ENCODE data around the gene IKZF2.

The IKZF2 gene

DNA sequence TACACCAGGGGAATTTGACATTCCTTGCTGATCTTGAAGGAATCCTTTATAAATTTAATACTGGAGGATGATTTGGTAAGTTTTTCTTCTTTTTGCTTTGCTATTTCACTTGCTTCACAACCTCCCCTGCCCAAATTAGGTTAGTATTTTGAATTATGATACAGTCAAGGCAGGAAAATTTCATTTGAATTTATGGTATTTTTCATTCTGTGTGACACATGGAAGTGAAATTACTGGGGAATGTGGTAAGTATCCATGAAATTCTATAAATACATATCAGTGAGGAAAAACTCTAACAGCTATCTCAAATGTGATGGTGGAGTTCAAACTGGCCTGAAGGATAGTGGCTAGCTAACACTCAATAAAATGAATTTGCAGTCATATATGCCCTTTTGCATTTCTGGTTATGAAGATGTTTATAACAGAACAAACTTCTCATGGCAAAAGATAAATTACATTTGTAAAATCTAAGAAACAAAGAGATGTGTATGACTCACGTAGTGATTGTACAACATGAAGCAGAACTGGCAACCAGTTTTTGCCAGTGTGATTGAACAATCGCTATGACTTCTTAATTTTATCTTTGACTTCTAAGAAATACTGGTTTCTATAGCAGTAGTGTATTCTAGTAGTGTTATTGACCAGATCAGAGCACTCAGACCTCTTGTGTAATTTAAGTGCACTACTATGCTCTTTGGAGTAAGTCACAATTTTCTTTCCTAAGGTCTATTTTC lies 152.6 kb downstream of the IKZF2 start:
- no peak for DNase-seq (ENCODE audit: low read depth)

DNA sequence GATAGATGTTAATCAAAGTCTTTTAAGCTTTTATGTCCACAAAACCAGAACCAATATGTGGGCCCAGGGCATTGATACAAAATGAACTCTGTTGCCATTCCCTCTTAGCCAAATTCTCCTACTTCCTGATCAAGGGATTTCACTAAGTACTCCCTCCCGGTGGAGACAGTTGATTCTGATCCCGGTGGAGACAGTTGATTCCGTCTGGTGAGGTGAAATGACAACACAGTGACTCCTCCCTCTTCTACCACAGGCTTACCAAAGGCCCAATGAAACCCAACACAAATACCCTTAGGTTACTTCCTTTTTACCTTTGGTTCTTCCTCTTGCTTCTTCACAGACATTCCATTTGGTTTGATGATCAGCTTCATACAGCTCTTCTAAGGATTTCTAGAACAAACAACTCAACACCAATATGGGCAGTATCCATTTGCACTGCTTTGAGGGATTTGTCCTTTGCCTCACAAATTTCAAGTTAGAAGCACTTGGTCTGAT lies 153.8 kb downstream of the IKZF2 start:
- DNase-seq (ENCODE audit: low read depth): no peak

DNA sequence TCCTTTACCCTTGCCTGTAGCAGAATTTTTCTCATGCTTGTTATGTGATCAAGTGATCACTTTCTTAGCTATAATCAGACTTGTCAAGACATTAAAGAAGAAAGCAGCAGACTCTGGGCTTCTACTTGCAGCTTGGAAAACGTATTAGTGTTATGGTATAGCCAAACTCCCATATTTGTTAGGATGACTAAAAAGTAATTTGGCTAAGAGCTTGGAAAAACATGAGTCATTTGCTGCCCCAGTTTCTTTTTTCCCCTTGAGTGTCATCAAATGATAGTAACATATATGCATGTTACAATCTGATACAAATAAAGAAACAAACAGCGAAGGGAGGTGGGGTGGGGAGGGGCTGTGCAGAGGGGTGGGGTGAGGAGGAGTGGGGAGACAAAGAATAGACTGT lies 155.5 kb downstream of the IKZF2 start:
- peak; percentile 56 for DNase-seq (ENCODE audit: low read depth)

DNA sequence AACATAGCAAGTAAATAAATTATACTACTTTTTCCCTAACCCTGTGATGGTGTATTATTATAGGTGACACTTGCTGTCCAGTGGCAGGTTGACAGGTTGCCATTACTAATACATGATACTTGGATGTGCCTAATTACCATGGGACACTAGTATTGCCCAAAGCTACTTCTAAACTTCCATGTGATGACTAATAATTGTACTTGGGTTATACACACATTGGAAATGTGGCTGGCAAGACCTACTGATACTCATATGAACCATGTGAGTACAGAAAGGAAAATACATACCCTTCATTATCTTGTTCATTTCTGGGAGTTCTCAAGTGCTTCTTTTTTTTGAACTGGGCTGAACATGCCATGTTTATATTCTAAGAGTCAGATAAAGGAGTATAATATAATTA lies 156.4 kb downstream of the IKZF2 start:
- DNase-seq (ENCODE audit: low read depth): peak; percentile 41

DNA sequence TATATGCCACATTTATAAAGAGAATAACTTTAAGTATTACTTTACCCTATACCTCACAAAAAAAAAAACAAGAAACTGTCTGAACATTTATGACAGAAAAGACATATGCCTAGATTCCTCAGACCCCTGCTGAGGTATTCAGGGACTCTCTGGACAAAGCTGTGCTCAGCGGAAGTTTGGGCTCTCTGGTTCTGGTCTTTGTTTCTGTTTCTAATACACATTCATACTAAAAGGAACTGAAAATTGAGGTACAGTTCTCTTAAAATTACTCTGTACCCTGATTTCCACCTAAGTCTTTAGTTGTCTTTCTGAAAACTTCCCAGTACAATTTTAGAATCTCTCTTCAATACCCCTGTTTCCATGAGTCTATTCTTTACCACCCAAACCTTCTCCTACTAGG lies 160.3 kb downstream of the IKZF2 start:
- no peak for DNase-seq (ENCODE audit: low read depth)

DNA sequence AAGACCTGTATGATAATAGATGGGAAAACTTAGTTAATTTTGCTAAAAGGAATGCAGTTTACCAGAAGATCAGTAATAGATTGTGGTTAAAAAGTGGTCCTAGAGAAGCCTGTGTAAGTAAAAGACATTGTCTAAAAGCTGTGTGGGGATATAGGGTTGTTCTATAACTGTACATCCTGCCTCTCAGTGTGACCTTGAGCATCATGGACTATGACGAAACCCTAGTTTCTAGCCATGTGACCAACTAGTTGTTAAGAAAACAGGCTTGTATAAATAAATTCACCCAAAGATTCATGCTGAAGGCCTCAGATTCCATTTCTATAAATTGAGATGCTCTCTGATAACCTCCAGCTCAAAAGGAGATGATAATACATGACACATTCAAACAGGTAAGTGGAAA lies 160.7 kb downstream of the IKZF2 start:
- DNase-seq (ENCODE audit: low read depth): no peak

DNA sequence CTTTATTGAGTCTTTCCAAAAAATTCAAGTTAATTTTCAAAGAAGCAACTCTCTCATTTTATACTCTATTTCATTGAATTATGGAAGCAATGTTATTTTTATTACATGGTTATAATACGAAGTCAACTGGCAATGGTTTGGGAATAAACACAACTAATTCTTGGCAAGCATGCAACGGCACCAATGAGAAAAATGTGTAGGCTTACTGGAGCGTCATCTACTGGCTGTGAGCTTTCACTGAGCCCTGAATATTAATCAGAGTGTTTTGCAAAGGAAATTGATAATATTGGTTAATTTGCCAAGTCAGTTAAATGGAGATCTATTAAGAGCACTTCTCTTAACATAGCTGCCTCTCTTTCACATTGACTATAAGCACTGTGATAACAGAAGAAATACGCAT lies 163.9 kb downstream of the IKZF2 start:
- DNase-seq (ENCODE audit: low read depth): no peak

DNA sequence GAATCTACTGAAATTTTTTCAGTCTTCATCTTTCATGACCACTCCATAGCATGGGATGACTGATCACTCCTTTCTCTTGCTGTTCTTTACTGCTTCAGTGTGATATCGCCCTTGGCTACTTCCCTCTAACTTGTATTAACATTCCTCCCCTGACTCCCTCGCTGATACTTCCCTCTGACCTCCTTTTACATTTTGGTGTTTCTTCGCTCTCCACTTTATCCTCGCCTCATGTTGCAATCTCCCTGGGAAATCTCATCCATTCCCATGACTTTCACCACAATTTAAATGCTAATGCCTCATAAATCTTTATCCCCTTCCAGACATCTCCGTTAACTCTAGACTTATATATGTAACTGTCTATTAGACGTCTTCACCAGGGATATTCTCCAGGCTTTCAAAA lies 167.3 kb downstream of the IKZF2 start:
- DNase-seq (ENCODE audit: low read depth): no peak

DNA sequence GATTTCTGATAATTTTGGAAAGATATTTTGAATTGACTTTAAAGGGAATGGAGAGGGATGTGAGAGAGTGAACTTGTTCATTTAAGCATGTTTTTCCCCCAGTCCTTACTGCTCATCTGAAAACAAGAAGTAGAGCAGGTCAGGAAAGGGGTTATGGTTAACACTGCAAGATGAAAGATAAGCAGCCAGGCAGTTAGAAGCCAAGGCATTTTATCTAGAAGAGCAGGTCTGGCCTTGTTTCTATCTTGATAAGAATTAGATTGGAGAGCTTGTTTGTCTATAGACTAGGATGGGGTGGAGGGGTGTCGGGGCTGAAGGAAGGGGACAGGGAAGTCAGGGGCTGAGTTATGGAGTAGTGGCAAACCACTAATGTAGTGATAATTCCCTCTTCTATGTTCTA lies 171.6 kb downstream of the IKZF2 start:
- DNase-seq (ENCODE audit: low read depth): no peak

DNA sequence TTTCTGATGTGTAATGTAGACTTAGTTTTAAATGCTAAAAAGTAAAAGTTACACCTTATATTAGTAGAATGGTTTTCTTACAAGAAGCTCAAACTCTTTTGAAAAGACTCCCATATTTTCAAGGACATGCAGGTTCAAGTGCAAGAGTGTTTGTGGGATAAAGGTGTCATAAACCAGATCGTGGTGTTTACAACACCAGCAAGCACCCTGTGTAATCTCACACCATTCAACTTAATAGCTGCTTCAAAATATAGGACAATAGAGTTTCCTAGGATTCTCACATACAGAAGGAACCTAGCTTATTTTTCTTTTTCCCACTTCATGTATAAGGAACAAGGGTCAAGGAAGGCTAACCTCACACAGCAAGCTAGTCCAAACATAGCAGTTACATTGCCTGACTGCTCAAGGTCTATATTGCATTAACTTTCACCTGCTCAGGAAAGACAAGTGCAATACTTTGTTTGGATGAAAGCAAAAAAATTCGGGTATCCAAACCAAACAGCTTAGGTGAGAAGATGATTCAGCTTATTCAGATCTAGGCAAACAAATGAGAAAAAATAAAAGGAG lies 172.3 kb downstream of the IKZF2 start:
- no peak for DNase-seq (ENCODE audit: low read depth)

DNA sequence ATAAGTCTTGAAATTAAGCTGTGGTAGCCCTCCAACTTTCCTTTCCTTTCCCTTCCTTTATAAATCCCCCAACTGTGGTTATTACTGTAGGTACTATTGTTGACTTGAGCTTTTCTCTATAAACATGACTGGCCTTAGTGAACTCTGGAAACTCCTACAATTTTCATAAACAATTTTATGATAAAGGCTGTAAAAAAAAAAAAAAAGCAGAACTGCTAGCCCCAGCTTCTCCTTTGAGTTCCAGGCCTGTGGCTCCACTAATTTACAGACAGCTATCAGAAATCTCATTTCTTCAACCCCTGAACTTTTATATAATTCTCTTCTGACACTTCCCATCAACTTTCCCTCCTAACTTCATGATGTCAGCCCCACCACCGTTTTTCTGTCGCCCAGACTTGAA lies 174.3 kb downstream of the IKZF2 start:
- no peak for DNase-seq (ENCODE audit: low read depth)

DNA sequence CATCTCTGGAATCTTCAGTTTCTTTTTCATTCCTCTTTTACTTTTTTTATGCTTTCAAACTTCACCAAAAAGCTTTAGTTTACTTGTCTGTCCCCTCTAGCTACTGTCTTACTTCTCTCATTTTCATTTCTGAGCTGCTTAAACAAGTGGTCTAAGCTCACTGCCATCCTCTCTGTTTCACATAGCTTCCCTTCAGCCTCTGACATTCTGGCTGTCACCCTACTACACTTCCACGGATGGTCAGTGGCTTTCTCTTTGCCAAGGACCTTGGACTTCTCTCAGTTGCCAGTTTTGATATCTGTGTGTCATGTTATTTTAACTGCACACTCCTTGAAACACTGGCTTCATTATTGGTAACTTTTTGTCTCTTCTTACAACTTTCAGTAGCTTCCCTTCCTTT lies 176.1 kb downstream of the IKZF2 start:
- no peak for DNase-seq (ENCODE audit: low read depth)

DNA sequence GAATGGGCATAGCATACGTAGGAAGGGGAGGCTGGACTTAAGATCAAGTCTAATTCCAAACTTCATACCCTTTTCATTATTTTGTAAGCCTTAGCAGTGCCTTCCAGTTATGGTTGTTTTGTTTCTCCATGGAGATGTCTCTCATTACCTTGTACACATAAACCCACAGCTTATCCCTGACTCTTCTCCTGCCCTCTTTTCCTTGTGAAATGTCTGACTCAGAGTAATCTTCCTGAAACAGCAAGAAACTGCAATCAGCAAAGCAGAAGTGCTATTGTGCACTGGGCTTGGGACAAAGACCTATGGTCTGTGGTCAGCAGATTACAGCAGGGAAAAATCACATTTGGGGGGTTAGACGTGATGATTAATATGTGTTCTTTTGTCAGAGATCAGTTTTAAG lies 176.7 kb downstream of the IKZF2 start:
- peak; percentile 82 for DNase-seq (ENCODE audit: low read depth)

DNA sequence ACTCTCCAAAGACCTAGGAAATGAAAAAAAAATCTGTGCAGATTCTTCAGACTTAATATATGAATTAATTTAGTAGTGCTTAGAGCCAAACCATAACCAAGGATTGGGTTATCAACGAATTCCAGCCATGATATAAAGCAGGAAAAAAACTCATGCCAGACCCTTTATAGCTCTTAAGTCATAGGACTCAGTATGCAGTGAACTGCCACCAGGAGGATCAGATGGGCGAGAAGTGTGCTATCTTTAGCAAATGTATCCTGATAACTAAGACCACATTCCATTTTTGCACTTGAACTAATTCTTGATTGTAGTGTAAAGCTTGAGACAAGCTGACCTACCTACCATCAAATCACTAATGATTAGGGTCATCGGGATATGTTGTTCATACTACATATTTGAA lies 178.1 kb downstream of the IKZF2 start:
- DNase-seq (ENCODE audit: low read depth): no peak

DNA sequence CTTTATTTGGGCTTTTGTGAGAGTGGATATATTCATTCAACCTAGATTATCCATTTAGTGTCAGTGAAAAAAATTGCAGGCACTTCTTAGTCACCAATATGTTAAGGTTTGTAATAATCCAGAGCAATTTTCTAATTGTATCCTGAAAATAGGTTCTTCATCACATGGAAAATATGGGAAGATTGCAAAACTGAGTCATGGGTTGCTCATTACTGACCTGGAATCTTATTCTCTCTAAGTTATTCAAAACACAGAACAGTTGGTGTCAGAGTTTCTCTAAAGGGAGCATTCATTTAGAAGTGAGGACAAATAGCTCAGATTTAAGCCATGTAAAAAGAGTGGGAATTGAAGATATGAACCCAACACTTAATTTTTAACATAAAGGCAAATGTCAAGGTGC lies 181.3 kb downstream of the IKZF2 start:
- peak; percentile 46 for DNase-seq (ENCODE audit: low read depth)

DNA sequence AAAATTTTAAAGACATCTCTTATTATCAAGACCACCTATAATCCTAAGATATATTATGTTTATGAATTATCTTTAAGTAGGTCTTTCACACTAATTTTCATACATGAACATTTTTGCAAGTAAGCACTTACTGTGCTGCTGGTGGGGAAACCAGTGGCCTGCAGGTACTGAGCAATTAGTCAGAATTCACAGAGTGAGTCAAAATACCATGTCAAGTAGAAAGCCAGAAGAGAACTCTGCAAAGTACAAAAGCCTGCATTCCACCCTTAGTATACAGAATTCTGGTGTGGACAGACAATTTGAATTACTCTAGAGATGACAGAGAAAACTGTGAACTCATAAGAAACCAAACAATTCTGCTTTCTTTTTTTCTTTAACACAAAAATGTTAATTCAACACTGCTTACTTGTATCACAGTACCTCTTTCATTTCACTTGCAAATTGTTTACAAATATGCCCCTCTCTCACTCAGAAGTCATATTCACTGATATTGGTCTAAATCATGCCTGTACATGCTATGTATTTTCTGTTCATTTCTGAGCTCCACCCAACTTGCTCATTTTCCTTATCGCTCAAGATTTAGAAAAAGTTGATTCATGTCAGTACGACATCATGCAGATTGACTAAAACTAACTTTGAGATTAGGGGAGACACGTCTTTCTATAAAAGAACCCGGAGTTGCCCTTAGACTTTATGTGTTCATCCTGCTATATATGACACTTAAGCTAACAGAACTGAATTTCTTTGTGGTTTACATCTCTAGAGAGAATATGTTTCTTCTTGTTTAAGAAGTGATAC lies 182.9 kb downstream of the IKZF2 start:
- no peak for DNase-seq (ENCODE audit: low read depth)

DNA sequence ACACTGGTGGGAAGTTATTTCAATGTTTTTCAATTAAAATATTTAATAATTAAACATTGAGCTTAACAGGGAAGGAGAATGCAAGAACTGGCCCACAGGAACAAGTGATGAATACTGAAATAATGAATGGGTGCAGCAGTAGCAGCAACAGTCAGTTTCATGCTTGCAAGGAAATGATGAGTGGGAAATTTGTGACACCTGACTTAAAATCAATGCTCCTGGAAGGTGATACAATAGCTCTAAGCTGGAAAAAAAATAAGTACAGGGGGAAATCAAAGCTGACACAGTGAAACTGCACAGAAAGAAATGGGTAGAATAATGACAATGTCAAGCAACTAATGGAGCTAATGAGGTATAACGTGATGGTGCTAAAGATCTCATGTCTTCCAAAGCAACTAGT lies 184.5 kb downstream of the IKZF2 start:
- DNase-seq (ENCODE audit: low read depth): no peak

DNA sequence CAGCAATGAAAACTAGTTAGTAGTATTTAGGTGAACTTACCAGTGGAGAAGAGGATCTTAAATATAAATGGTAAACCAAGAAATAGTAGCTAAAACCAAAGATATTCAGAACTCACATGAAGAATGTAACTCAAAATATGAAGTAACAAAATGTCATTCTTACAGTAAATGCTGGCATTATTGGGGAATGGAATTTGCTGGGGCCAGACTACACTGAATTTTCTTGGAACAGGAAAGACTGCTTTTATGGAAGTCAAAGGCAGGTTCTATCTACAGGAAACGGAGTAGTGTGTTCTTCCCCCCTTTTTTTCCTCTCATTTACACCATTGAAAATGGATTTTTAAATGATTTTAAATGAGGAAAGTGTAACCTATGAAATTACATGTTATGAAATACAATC lies 188.7 kb downstream of the IKZF2 start:
- DNase-seq (ENCODE audit: low read depth): no peak

DNA sequence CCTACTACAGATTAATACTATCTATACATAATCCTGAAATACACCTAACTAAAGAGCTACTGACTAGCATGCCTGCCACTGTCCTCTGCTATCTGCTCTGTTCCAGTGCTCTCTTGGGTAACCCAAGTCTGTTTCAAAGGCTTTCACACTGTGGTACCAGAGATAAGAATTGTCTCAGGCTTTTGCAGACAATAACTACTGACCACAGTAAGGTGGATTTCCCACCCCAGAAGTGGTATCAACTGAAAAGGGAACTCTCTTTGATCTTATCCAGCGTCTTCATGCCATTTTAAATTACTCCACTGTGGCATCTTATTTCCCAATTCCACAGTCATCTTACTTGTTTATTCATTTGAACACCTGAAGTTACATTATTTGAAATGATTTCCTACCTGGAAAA lies 190.2 kb downstream of the IKZF2 start:
- no peak for DNase-seq (ENCODE audit: low read depth)

DNA sequence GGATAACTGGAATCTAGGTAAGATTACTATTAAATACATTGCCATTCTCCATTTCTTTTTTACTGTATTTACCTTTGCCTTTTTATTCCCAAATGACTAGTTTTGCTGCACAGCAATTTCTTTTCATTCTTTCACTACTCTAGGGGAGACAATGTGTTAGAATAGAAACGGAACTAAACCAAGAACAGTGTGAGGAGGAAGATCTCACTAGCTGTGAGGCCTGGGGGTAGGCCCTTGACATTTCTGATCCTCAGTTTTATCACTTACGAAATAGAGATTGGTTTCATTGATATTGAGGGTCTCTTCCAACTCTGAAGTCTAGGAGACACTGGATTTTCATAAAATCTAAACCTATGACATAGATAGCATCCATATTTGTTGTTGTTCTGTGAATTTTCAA lies 191.1 kb downstream of the IKZF2 start:
- DNase-seq (ENCODE audit: low read depth): no peak

DNA sequence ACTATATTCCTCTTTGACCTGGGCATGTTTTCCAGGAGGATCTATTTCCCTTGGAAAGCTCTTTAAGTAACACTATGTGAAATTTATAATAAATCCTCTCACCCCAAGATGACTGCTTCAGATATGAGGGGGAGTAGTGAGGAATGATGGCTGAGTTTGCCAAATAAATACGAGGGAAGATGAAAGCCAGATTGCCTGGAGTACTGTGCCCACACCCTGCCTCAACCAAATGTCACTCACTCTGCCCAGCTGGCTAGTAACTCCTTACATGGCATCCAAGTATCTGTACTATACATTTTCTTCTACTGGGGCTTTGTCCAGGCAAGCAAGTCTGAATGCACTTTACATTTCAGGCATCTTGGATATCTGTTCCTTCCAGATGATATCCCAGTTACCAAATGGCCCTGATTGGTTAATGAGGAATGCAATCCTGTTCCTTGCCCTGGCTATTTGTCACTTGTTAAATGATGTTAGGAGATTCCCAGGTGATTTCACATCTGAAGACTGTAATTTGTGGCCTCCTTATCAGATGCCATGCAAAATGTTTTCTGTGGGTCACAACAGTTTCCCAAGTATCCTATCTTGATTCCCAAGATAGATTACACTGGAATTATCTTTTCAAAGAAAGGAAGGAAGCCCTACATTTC lies 191.8 kb downstream of the IKZF2 start:
- DNase-seq (ENCODE audit: low read depth): no peak

DNA sequence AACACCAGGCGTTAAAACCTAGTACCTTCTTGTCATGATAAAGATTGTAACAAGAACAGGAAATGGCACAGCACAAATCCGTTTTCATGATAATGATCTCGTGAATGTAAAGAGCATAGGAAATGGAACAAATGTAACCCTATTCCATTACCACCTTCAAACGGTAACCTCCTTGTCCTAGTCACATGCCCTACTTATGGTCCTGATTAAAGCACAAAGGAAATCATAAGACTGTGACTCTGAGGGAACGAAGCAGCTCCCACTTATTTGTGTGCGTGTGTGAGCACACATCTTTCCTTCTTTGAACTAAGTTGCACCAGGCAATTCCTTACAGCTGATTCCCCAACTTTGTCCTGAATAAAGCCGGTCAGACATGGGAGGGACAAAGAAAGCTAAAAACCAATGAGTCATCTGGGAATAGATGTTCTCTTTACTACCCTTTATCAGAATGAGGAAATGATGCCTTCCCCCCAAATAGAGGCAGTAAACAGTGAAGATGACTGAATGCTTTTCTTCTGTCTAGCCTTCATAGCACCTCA lies 192.6 kb downstream of the IKZF2 start:
- DNase-seq (ENCODE audit: low read depth): peak; percentile 28

Measured in stromal cell of bone marrow (primary cell).